NCI-H146 (cell line): Measurements from ENCODE around the gene DNAL1.
"Not testable (repeated sequence)": the region's sequence is repeated elsewhere in the genome, so short reads cannot be mapped to it uniquely, and the experiment has no call there.

Source experiments
- DNase-seq: peaks from one replicate; lab custom pipeline; 2025; lab: John Stamatoyannopoulos, UW

DNAL1 gene

GRCh38 chr14:73708076-73708475, 63.3 kb downstream of the DNAL1 start:
- DNase-seq = not testable (repeated sequence)

DNA sequence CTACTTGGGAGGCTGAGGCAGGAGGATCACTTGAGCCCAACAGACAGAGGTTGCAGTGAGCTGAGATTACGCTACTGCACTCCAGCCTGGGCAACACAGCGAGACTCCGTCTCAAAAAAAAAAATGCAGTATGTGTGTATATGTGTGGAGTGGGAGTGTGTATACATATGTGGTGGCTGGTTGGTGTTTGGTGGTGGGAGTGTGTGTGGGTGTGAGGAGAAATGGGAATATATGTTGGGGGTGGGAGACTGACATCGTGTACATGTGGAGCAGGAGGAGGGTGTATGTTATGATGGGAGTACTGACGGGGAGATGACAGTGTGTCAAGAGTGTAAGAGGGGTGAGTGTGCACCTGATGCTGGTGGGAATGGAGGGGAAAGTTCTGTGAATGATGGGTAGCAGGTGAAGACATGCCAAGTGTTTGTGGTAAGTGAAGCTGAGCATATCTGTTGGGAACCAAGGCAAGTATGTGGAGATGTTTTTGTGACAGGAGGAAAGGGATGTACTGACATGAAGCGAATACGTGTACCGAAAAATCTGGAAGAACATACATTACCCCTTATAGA, 65.2 kb downstream of the DNAL1 start:
- DNase-seq = no peak

- DNase-seq = no peak
These were observed 66.0 kb downstream of the DNAL1 start for GRCh38 chr14:73710737-73711136.

- no peak for DNase-seq
These were observed 67.3 kb downstream of the DNAL1 start for GRCh38 chr14:73712071-73712506.

DNA sequence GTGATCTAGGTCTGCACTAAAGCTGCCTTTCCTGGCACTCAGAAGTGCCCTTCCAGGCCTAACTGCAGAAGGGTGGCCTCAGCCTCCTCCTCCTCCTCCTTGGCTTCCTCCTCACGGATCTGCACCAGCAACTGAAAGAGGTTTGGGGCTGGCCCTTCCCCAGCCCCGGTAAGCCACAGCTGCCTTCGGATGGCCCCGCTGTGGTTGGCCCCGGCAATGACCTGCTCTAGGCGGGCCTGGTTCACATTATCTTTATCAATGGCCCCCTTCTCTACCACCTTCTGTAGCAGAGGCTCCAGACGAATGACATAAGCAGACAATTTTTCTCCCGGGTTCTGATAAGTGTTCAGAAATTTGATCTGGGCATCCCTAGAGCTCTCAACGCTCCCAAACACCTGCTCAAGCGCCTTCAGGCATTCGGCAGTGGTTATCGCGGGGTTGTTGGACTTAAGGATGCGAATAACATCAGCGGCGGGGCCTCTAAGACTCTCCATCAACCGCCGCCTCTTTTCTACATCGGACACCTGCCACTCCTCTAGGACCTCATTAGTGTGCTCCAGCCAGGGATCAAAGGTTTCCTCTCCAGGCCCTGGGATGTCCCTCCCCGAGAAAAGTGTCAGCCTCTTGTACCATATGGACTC, 67.9 kb downstream of the DNAL1 start:
- DNase-seq = peak; percentile 64

DNA sequence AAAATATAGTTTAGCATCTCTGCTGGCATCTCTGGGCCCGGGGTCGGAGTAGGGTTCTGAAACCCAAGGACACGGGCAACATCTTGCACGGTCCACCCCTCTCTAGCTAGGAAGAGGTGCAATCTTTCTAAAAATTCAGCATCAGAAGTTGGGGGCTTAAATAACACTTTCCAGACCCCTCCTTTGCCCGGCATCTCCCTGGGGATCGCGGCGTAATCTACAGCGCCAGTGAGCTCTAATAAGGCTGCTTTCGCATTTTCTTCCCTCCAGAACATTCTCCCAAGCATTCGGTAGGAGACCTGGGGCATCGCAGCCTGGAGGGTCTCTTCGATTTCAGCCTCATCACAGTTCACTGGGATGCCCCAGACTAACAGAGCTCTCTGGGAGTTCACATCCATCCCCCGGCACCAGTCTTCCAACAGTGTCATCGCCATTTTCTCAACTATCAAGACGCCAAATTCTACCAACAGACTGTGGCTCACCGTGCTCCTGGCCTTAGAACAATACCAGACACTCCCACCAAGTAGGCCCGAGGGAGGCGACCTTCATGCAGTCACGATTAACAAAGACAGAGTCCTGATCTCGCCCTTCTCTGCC, 68.5 kb downstream of the DNAL1 start:
- no peak for DNase-seq

- peak; percentile 83 for DNase-seq
These were observed 69.2 kb downstream of the DNAL1 start, which contains the start of gene PNMA1 for GRCh38 chr14:73713803-73714655. Gene PNMA1 (minus strand): TSS chr14:73714384. CDS start chr14:73713639, 745 bp downstream.

GRCh38 chr14:73714656-73715081, 69.9 kb downstream of the DNAL1 start:
- peak; percentile 55 for DNase-seq

GRCh38 chr14:73715707-73716106, 70.9 kb downstream of the DNAL1 start:
- DNase-seq = no peak

DNA sequence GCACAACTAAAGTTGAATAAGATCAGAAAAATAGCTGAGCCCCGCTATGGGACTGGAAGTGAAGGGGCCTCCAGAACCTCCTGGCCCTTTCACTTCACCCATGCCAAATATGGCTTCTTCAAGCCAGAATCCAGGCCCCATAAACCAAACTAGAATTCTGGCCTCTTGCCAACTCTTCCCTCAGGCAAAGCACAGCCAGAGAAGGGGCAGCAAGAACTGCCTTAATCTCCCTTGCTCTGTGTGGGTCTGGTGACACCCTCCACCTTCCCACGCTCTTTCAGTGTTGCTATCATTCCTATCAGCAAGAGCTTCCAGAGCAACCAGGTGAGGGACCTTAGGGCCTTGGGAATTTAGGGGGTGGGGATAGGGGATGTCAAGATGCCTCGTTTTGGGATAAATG, 72.5 kb downstream of the DNAL1 start:
- DNase-seq = no peak

DNA sequence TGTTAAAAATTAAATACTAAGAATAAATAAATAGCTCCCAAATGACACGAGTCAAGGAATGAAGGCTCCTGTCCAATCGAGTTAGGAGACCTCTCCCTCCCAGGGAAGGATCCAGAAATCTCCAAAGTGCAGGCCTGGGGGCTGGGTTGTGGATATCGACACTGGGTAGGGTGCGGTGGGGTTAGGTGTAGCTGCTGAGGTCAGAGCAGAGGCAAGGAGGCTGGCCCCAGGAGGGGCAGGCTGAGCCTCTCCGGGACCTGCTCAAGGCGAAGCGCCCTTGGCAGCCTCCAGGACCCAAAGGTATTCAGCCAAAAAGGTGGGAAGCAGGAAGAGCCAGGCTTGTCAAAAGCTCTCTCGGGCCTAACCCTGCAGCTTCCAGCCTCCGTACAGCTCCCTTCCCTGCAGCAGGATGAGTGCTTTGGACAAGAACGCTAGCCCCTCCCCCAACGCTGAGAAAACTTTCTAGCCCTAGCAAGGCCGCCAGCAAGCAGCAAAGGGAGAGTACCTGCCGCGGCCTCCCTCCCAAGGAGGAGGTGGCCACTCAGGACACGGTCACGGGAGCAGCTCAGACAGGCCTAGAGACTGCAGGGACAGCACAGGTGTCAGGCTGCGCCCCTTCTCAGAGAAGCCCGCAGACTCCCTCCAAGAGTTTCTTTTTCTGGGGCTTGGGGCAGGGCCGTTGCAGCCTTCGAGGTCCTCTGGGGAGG, 73.1 kb downstream of the DNAL1 start:
- no peak for DNase-seq

DNA sequence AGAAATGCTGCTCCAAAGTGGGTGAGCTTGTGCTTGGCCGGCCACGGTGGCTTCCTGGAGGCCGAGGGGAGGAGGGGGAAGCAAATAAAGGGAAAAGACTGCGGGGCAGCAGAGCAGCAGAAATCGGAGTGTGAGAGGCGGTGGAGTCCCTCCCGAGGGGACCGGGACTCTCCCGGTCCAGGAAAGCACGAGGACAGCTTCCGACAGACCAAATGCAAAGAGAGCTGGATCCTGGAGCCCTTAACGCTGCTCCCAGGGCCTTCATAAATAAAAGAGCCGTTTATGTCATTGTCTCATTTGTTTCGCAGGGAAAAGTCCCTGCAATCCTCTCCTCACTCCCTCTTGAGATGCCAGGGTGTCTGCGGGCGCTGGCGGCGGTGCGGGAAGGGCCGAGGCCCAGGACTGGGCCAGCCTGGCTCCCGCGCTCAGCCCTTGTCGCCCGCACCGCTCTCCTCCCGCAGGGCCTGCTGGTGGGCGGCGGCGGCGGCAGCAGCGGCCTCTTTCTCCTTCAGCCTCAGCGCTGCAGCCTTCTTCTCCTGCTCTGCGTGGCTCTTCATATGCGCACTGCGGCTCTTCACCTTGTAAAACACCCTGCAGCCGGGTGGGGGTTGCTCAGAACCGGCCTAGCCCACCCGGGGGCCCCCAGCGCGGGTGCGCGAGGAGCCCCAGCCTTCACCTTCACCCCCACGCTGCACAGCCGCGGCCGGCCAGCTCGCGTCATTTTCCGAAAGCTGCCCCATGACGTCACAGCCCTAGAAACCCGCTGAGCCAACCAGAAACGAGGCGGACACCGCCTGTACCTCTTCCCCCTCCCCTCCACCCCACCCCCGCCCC, 73.8 kb downstream of the DNAL1 start:
- no peak for DNase-seq

DNA sequence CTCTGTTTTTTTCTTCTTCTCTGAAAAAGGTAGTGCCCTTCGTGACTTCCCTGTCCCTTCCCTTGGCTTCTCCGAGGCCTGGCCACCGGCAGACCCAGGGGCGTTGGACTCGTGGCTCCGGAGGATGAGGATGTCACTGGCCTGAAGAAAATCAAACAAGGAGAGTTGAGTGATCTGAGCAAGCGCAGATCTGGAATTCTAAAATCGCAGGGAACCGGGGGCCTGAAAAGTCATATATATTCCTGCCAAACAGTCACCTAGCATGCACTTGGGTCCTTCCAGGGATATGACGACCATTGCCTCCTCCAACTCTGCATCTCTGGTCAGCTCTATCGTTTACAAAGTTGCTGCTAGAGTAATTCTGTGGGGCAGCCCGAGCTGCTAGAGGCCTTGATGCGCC, 74.6 kb downstream of the DNAL1 start:
- no peak for DNase-seq

- no peak for DNase-seq
These were observed 75.0 kb downstream of the DNAL1 start for GRCh38 chr14:73719791-73720190.

- no peak for DNase-seq
These were observed 75.8 kb downstream of the DNAL1 start for GRCh38 chr14:73720636-73721035.

GRCh38 chr14:73721101-73721821, 76.5 kb downstream of the DNAL1 start:
- DNase-seq = no peak

DNA sequence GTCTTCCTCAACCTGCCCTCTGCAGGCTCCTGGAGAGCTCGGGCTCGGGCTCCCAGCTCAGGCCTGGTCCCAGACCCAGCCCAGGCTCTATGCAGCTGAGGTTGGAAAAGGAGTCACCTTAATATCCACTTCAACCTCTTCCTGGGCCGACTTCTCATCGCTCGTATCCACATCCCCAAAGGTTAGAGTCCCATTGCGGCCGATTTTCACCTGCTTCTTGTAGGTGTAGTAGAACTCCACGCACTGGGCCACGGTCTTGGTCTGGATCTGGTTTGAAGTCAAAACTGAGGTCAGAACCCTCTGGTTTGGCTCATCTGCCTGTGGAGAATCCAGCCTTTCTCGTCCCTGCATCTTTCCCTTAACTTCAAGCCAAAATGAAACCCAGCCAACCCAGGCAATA, 77.8 kb downstream of the DNAL1 start:
- no peak for DNase-seq

- no peak for DNase-seq
These were observed 78.6 kb downstream of the DNAL1 start for GRCh38 chr14:73723406-73723796.

DNA sequence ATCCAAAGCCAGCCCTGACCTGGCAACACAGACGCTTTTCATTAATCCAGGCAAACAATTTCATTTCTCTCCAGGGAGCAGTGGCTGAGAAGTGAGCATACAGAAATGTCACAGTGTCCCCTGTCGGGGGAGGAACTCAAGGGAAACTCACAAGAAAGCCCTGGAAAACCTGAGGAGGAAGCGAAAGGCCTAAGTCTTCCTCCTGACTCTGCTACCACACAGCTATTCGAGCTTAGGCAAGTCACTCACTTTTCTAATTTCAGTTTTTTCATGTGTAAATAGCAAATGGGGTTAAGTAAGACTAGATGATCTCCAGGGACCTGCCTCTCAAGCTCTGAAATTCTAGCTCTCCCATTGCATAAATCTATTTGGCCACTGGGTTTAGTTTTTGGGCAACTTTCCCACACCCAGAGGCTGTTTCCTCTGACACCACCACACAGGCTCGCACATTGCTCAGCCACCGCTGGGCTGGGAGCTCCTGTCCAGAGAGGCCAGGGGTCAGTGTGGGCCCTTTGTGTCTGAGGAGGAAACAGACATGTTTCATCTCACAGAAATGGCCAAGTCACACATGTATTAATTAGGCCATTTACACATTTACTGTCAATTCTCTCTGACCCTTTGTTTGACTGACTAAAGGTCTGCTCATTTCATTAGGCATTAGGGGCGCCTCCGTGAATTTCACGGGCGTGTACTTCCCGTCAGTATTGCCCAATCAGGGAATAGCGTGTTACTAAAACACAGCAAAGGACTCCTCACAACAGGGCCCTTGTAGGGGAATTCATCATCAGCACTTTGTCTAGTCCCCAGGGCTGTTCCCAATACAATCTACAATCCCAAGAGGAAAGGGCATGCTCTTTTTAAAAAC, 79.2 kb downstream of the DNAL1 start:
- DNase-seq = no peak
